Adipose tissue (tissue), 3 donors: ENCODE results near the gene HMGB1. TPM values are rescaled to one million over a fixed set of nuclear protein-coding genes. Genes with fewer than 3 reads are reported as not detected.

Source experiments
- H3K27ac ChIP-seq: one replicate; pipeline ENCODE4 v1.5.1; 2013; ENCODE audit warnings: low read depth, low read length
- WGBS, 3 donors: extraction: QIAGEN DNeasy Blood & Tissue Kit; methylation state at CpG; one replicate each; pipeline ENCODE4 v1.1.7; 2013; 5-methylcytosine and 5-hydroxymethylcytosine counted together
- polyA plus RNA-seq, 3 donors: library from polyadenylated mRNA; stranded (reverse); fragments of 200-250 nt; gene quantifications; one replicate each; pipeline ENCODE4 v1.2.3, GENCODE V29; 2013
- donor health status: healthy with polysubstance abuse.
- donor health status: Bipolar disorder and iron deficiency.
- donor health status: healthy.

Gene HMGB1
- polyA plus RNA-seq, 3 donors = 105 to 354 (median 316) TPM

DNA sequence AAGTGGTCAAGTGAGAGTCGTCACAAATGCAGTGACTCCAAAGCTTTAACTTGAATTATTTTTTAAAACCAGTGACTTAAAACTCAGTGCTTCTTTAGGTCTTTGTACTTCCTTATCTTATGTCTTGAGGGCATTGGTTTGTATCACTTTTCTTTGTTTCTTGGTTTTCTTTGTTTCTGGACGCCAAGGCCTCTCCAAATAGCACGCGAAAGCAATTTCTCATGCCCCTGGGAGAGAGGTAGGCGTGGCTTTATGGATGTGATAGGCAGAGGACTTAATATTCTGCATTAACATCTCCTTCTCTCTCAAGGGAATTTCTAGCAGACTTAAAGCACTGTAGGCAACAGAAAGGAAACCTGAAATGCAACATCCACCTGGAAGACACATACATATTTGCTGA is 22.8 kb downstream of the HMGB1 start:
- no peak overlapping the region for H3K27ac ChIP-seq
- WGBS, 3 donors = 73 to 85% (median 78%) methylated on average over 5 of the region's 5 CpGs

DNA sequence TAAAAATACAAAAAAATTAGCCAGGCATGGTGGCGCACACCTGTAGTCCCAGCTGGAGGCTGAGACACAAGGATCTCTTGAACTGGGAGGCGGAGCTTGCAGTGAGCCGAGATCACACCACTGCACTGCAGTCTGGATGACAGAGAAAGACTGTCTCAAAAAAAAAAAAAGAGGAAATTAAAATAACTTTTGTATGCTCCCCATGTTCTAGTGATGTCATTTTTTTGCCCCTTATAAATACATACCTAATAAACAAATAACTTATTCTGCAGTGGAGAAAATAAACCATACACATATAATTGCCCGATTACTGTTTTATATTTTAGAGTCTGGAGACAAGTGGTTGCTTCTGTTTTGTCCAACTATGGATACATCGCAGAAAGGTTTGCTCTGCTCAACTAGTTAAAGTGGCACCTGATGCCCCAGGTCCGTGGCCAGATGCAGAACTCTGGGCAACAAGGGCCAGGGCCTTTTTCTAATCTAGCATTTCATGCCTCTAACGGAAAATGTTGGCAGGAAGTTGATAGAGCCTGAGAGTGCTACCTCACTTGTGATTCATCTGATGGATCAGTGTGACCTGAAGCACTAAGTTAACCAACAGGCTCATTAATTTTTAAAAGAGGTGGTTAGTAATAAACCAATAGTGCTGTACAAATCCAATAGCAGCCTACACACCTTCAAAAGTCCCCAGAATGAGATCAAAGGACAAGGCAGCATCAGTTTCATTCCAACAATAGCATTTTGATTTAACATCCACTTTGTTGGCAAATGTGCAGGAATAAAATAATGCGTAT is 24.6 kb downstream of the HMGB1 start:
- no peak overlapping the region for H3K27ac ChIP-seq
- WGBS, 3 donors = 56 to 66% (median 64%) methylated on average over 8 of the region's 8 CpGs

DNA sequence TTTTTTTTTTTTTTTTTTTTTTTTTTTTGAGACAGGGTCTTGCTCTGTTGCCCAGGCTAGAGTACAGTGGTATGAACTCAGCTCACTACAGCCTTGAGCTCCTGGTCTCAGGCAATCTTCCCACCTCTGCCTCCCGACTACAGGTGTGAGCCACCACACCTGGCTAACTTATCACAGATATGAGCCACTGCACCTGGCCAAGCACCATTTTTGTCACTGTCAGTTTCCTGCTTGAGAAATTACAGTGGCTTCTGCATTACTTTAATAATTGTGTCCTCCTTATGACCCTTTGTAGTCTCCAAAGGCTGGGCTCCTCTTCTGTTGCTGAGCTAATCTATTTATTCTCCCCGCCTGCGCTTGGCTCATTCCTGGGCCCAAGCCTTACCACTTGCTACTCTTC is 27.4 kb downstream of the HMGB1 start:
- no peak overlapping the region for H3K27ac ChIP-seq
- 76 to 86% (median 78%) methylated on average over 3 of the region's 3 CpGs for WGBS, 3 donors

GRCh38 chr13:30437177-30437576 is 28.6 kb downstream of the HMGB1 start:
- WGBS, 3 donors = 88 to 95% (median 92%) methylated on average over 8 of the region's 8 CpGs

GRCh38 chr13:30435911-30436451 is 29.8 kb downstream of the HMGB1 start:
- no peak overlapping the region for H3K27ac ChIP-seq
- 55 to 71% (median 61%) methylated on average over 3 of the region's 3 CpGs for WGBS, 3 donors

More at GRCh38 chr13:30437177-30437576, 28.6 kb downstream of the HMGB1 start:
- H3K27ac ChIP-seq = no peak overlapping the region

- 55 to 75% (median 65%) methylated on average over 2 of the region's 2 CpGs for WGBS, 3 donors
- no peak overlapping the region for H3K27ac ChIP-seq
These were observed 34.3 kb downstream of the HMGB1 start for GRCh38 chr13:30431269-30431940.

DNA sequence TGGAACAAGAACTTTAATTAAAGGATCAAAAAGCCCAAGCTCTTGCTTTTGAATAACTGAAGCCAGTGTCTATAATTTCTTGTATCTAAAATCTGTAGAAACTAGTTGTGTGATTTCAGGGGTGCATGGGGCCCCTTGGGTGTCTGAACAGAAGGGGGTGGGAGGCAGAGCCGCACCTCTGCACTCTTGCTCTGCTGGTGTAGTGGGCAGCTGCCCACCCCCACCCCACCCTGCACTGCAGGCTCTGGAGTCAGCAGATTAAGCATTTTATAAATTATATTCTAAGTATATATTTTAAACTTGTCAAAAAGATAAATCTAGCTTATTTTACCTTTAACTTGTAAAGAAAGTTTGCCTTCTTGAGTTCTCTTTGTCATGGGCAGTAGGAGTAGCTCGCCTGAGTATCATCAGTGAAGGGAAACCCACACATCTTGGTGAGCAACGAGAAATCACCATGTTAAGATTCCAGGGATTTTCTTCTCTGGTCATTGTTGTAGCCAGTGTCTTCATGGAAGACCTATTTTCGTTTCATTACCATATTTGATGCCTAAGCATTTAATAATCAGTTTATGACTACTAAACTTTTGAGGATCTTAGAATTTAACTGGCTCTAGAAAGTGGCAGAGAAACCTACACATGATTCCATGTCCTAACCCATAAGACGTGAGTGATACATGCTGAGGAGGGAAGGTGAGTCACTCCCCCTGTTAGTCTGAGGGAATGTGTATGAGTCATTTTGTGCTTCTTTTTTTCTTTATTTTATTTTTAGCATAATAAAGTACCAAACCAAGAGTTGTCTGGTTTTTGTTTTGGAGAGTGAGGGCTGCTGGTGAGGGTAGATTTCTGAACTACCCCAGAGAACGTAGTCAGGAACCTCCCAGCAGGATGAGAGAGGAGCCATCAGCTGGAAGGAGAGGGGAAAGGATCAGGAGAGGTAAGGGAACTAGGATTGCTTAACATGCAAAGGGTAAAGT is 35.7 kb downstream of the HMGB1 start:
- H3K27ac ChIP-seq = no peak overlapping the region
- WGBS, 3 donors = 53 to 73% (median 67%) methylated on average over 6 of the region's 6 CpGs

DNA sequence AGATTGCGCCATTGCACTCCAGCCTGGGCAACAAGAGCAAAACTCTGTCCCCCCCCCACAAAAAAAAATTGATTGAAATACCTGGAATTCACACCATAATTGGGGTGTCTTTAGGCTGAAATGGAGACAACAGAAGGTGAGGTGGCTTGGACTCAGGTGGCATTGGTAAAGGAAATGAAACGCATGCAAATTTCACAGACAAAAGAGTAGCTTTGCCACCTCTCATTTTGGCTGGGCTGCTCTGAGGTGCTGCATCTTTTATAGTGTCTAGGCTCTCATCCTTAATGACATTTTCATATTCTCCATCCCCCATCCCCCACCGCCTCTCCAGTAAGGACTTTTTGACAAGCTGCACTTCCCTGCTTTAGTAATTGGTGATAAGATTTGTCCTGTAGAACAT is 36.5 kb downstream of the HMGB1 start:
- WGBS, 3 donors = 85 to 97% (median 93%) methylated on average over 3 of the region's 3 CpGs
- H3K27ac ChIP-seq = no peak overlapping the region

DNA sequence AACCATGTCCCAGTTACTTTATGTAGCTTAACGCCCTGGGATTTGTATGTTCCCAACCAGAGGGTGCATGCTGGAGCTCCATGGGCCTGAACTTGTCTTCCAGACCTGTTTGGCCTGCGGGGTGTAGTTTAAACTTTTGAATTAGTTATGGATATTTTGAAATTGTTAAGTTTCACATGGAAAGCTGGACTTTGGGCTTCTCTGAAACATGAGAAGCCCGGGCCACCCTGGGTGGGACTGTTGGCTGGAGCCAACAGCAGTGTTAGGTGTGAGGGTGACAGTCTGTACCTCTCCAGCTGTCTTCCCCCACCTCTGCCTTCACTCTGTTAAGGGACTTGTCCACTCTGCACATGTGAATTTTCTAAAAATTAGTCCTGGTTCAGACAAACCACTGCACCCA is 41.8 kb downstream of the HMGB1 start:
- 91 to 95% (median 93%) methylated on average over 3 of the region's 3 CpGs for WGBS, 3 donors
- no peak overlapping the region for H3K27ac ChIP-seq

DNA sequence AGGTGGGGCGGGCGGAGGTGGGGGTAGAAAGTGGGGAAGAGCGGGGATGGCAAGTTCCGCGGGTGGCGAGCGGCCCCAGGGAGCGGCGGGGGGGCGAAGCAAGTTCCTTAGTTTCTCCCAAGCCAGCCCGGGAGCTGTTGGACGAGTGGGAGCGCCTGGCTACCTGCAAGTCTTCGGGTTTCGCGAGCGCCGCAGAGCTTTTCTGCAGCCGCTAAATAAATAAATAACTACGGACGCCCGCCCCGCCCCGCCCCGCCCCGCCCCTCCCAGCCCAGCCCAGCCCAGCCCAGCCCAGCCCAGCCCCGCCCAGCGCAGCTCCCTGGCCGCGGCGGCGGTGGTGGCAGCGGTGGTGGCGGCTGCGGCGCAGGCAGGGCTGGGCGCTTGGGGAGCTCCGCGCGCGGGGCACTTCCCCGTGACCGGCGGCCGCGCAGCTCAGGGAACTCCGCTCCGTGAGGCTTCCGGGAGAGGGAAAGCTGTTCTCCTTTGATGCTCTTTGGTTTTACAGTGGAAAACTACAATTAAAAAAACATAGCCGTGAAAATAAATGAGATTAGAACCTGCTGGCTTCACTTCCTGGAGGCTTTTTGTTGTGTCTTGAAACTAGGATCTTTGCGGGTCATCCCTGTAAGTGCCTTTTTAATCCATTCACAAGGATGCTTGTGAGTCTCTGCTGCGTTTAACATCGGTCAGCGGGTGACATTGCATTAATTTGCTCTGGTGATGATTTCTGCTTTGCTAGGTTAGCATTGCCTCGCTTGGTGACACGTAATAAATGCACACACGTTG is 43.5 kb downstream of the HMGB1 start, which contains the start of gene UBE2L5:
TSS of gene UBE2L5 (plus strand) at position 440 of the 786 bp plus-strand sequence. CDS start 5,498 bp downstream, outside the sequence.
- peak within 1 kb of the TSS; percentile 85 for H3K27ac ChIP-seq
- WGBS, 3 donors = 0 to 1% (median 0%) methylated on average over 36 to 56 of the region's 57 CpGs

DNA sequence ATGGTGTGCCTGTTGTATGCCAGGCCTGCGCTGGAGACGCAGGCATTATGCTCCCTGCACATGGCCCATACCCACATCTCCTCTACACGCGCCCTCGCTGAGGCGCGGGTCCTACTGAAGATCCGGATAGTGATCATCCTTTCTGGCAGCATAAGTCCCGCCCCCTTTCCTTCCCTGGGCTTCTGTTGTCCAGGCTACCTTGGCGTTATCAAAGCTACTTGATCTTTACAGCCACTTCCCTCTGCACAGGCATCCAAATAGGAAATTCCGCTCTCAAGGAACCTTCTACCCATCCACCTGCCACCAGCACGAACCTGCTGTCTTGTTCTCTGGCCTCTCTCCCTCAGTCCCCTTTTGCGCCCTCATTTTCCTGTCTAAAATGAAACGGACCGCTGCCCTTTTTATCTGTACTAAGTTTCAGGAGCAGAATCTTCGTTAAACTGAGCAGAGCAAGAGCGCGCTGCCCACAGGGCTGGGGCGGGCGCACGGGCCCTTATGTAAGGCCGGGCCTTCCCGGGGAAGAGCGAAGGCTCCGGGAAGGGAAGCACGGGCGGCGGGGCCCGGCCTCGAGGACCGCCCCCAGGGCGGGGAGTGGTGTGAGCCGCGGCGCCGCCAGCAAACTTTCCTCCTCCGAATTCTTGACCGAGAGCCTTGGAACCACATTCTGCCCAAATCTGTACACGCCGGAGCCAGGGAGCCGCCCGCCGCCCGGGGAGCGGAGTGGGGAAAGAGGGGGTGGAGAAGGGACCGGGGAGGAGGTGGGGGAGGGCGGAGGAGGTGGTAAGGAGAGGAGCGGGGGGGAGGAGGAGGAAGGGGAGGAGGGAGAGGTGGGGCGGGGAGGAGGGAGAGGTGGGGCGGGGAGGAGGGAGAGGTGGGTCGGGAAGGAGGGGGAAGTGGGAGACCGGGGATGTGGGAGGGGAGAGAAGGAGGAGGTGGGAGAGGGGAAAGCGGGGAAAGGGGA is 44.4 kb downstream of the HMGB1 start:
- peak overlapping the region; percentile 85 for H3K27ac ChIP-seq
- 7 to 9% (median 8%) methylated on average over 47 to 51 of the region's 53 CpGs for WGBS, 3 donors

GRCh38 chr13:30418717-30419459 is 46.8 kb downstream of the HMGB1 start:
- WGBS, 3 donors = 75 to 90% (median 83%) methylated on average over 9 of the region's 9 CpGs

DNA sequence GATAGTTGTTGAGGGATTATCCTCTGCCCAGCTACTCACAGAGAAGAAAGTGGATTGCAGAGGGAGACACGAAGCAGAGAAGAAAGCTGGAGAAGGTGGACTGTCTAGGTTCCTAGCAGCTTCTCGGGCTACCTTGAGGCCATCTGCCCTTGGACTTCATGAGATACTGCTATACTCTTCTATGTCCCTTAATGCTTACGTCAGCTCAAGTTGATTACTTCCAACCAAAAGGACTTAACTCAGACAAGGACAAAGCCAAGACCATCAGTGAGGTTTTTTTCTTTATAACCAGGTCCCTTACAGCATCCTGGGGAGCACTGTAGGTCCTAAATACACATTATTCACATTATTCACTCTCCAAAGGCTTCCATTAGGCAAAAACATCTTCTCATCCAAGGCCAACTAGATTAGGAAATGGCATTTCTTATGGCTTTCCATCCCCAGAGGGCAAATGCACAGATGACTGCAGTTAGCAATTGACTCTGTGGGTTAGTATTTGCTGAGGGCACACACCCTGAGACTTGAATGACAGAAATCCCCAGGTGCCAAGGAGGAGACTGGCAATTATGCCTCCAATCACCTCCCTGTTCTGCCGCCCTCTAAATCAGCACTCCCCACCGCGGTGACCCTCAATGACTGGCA is 47.5 kb downstream of the HMGB1 start:
- WGBS, 3 donors = 85 to 92% (median 86%) methylated on average over 6 of the region's 6 CpGs
- H3K27ac ChIP-seq = no peak overlapping the region

More at GRCh38 chr13:30418717-30419459, 46.8 kb downstream of the HMGB1 start:
- H3K27ac ChIP-seq = no peak overlapping the region

- no peak overlapping the region for H3K27ac ChIP-seq
- WGBS, 3 donors = 90 to 100% (median 92%) methylated on average over 1 of the region's 1 CpG
These were observed 49.3 kb downstream of the HMGB1 start for GRCh38 chr13:30416471-30416870.

GRCh38 chr13:30415430-30416030 is 50.2 kb downstream of the HMGB1 start:
- 80 to 90% (median 88%) methylated on average over 3 of the region's 3 CpGs for WGBS, 3 donors
- no peak overlapping the region for H3K27ac ChIP-seq
